Fibroblast of the aortic adventitia (primary cell): Measurements from ENCODE around the gene ZCCHC14. TPM values are rescaled to one million over a fixed set of nuclear protein-coding genes. Genes with fewer than 3 reads are reported as not detected.
A peak's percentile ranks its signal among the peaks of the same experiment; 100 is the strongest.
"Not testable (repeated sequence)": the region's sequence is repeated elsewhere in the genome, so short reads cannot be mapped to it uniquely, and the experiment has no call there.

Experiments used
- DNase-seq: peaks from one replicate; pipeline ENCODE4 v3.0.0-alpha.2; 2010; ENCODE audit warnings: low read depth
- H3K4me3 ChIP-seq: 2 replicates; pipeline ENCODE4 v1.5.1; 2011; ENCODE audit warnings: low read depth, mild to moderate bottlenecking, control low read depth, low read length, moderate library complexity
- total RNA-seq: library from RNA; depleted of rRNA; stranded (reverse); fragments of >200 nt; gene quantifications from 2 replicates; pipeline ENCODE4 v1.2.3, GENCODE V29; 2012; ENCODE audit warnings: low replicate concordance
- TF ChIP-seq, protein P1 (sequence below): IDR thresholded peaks from 2 replicates; pipeline ENCODE4 v1.5.1; 2011; ENCODE audit warnings: mild to moderate bottlenecking, low read length, control low read depth, inconsistent platforms; ENCODE audit not compliant: insufficient read depth

The ZCCHC14 gene
- total RNA-seq, 1 donor: 24.5 TPM

DNA sequence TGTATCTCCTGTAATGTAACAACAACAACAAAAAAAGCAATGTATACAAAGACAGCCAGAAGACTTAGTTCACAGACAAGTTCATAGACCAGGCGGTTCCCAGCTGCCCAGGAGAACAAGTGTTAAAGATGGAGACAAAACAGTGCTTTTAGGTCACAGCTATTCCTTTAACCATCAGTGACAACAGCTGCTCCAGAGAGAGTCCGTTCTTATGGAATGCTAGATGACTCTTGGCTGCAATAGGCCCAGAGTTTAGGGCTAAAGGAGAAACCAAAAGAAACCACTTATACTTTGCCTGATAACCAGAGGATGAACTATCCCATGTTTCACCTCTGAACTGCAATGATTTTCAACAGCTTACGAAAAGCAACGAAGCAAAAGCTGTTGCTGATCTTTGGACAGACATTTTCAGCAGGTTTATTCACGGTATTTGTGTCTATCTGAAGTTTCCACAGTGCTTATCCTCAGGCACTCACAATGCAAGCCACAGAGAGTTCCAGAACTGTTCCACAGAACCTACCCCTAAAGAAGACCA is 6.0 kb downstream of the ZCCHC14 start:
- TF ChIP-seq, protein P1, sequence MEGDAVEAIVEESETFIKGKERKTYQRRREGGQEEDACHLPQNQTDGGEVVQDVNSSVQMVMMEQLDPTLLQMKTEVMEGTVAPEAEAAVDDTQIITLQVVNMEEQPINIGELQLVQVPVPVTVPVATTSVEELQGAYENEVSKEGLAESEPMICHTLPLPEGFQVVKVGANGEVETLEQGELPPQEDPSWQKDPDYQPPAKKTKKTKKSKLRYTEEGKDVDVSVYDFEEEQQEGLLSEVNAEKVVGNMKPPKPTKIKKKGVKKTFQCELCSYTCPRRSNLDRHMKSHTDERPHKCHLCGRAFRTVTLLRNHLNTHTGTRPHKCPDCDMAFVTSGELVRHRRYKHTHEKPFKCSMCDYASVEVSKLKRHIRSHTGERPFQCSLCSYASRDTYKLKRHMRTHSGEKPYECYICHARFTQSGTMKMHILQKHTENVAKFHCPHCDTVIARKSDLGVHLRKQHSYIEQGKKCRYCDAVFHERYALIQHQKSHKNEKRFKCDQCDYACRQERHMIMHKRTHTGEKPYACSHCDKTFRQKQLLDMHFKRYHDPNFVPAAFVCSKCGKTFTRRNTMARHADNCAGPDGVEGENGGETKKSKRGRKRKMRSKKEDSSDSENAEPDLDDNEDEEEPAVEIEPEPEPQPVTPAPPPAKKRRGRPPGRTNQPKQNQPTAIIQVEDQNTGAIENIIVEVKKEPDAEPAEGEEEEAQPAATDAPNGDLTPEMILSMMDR: no peak
- DNase-seq: no peak
- H3K4me3 ChIP-seq: no peak overlapping the region

DNA sequence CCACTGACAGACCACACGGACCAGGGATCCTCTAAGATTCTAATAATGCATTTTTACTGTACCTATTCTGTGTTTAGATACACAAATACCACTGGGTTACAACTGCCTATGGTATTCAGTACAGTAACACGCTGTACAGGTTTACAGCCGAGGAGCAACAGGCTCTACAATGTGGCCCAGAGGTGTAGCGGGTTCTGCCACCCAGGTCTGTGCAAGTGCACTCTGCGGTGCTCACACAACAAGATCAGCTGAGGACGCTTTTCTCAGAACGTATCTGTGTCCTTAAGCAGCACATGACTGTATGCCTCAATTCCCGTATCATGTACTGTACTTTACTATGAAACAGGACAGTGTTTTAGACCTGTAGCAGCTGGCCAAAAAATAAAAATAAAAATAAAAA is 6.5 kb downstream of the ZCCHC14 start:
- H3K4me3 ChIP-seq: peak overlapping the region; percentile 1
- no peak for DNase-seq
- TF ChIP-seq, protein P1: no peak

DNA sequence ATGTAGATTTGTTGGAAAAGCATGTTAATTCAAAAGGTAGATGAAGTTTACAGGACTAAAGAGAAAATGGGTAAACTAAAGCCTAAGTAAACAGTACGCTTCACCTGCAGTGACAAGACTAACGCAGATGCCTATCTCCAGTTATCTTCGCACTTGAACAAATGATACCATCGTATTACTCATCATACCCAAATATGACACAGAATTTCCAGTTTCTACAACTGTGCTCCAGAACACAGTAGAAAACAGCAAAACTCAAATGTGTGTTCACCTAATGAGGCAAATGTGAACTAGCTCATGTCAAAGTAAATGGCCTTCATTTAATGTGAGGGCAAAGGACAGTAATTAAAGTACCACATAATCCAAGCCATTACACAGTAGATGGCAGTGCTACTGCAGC is 7.0 kb downstream of the ZCCHC14 start:
- DNase-seq, H3K4me3 ChIP-seq: not testable (repeated sequence)

DNA sequence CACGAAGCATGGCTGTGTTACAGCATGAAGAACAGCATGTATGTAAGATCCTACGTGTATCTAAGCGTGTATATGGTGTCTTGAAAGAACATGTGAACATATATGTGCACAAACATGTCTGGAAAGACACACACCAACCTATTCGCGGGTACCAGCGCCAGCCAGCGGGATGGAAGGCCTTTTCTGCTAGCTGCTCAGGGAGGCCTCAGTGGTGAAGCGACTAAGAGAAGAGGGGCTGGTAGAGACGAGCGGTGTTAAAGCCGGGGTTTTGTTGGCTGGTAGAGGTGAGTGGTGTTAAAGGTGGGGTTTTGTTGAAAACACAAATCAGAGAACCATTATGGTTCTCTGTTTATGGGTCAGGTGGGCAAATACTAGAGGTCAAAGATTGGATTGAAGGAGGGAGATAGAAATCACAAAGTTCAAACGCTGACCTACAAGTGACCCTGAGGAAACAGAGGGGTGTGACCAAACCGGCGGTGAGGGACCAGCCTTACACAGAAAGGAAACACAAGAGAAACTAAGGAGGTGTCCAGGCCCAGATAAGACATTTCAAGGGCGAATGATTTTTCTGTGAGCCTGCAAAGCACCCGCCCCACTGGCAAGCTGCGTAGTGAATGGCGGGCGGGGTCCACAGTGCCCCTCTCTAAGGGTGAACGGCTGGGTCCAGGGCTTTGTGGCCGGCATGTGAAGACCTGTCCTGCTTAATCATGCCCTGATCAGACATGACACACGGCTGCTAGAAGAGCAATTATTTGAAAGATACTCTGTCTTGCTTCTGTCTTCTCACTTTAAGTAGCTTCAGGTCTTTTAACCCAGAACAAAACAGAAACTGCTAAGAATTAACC is 8.1 kb downstream of the ZCCHC14 start:
- no peak overlapping the region for H3K4me3 ChIP-seq
- DNase-seq: no peak
- TF ChIP-seq, protein P1: no peak

DNA sequence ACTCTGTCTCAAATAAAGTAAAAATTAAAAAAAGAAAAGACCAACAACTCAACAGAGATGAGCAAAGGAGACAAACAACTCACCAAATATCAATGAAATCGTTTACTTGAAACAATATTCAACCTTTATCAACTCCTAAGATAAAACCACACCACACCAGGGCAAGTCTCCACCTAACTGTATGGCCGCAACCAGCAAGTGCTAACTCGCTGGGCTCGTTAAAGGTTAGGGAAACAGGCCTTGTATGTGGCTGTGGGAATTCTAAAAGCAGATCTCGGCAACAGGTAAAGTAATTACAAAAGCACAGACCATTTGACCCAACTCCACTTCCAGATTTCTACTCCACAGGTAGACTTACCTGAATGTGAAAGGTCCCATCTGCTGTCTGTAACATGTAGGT is 9.3 kb downstream of the ZCCHC14 start:
- DNase-seq: no peak
- H3K4me3 ChIP-seq: no peak overlapping the region
- TF ChIP-seq, protein P1: no peak

DNA sequence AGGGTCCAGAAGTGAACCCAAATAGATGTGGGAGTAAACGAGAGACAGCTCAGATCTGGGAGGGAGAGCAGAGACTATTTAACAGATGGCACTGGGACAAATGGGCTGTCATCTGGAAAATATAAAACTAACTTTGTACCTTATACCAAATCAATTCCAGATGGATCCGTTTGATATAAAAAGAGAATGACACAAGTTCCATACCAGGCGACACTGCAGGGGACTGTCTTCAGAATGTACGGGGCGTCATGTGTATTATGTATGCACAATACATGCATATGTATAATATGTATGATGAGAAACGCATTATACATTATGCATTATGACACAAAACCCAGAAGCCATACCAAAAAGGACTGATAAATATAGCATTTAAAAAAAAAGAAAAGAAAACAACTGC is 10.2 kb downstream of the ZCCHC14 start:
- not testable (repeated sequence) for H3K4me3 ChIP-seq, DNase-seq

DNA sequence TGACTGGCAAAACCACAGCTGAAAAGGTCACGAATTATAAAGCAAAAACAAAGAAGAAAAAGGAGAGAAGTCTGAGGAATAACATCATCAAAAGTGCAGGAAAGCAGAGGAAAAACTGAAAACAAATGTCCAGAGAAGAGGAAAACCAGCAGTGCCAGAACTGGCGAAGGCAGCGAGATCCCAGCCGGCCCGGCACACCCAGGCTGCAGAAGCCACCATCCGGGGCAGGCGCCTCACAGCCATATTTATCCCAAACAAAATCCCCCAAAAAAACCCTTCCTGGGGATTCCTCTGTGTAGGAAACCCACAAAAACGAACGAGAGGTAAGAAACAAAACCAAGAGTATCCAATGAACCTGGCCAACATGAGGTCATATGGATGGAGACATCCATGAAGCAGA is 10.6 kb downstream of the ZCCHC14 start:
- TF ChIP-seq, protein P1: no peak
- no peak for DNase-seq
- H3K4me3 ChIP-seq: no peak overlapping the region

DNA sequence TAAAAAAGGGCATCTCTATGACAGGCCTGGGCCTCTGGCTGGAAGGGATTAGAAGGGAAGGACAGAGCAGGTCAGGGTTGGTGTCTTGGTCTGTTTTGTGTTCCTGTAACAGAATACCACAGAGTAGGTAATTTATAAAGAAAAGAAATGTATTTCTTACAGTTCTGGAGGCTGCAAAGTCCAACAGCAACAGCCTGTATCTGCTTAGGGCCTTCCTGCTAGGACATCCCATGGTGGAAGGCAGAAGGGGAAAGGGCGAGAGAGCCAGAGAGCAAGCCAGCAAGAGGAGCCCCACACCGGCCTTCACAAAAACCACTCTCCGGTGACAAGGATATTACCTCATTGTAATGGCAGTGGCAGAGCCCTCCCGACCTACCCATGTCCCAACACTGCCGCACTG is 11.1 kb downstream of the ZCCHC14 start:
- DNase-seq, H3K4me3 ChIP-seq: not testable (repeated sequence)

DNA sequence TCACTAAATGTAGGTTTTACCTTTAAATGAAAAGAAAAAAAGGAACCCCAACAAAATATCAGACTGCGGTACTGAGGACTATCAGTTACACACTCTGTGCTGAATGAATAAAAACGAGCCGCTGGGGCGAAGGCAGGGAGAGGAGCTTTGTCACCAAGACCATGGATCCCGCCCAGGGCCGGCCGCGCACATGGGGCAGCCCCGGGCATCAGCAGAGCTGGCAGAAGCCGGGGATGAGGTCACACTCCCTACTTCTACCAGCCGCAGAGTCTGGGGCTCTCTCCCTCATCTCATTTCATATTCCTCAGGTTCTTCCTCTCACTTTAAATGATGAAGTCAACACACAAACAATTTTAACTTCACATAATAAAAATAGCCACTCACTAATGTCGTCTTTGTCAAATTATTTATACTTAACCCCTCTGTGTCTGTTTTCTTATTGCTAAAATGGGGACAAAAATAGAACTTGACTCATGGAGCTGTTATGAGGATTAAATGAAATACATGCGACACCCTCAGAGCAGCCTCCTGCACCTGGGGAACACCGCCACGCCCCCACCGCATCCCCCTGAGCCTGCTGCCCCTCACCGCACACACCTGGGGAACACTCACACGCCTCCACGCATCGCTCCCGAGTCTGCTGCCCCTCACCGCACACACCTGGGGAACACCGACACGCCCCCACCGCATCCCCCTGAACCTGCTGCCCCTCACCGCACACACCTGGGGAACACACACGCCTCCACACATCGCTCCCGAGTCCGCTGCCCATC is 15.4 kb downstream of the ZCCHC14 start:
- not testable (repeated sequence) for DNase-seq, H3K4me3 ChIP-seq
